ENCODE data around the gene CERS6. TPM values are rescaled to one million over a fixed set of nuclear protein-coding genes. Genes with fewer than 3 reads are reported as not detected.

The CERS6 gene
- total RNA-seq, 2 donors from 2014 or later, result 12.5 to 16.3 TPM

DNA sequence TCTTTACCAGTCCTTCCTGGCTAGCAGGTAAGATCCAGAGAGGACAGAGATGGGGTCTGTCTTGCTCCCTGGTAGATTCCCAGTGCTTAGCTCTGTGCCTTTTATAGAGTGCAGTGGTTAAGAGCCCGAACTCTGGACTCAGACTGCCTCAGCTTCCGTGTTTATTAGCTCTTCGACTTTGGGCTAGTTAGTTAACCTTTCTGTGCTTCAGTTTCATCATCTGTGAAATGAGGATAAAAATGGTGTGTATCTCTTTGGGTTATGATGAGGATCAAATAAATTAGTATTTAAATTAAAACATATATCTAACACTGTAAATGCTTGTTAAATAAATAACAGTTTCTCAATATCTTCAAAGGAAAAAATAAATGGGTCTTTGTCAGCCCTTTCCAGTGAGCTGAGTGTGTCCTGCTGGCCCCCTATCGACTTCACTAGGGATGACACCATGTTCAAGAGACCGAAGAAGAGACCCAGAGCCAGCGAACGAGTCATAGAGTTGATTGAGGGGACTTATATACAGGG, 38.2 kb downstream of the CERS6 start:
- no peak overlapping the region for H3K27ac ChIP-seq
- no peak for ATAC-seq

GRCh38 chr2:168495524-168495923, 39.5 kb downstream of the CERS6 start:
- no peak overlapping the region for H3K4me3 ChIP-seq
- H3K27me3 ChIP-seq, result no peaks in the 10 kb centered on the region
- ATAC-seq (no peak), DNase-seq (no peak)
- intact Hi-C loops (cut with DNase I), result no loop called here
- no peaks in the 10 kb centered on the region for H3K4me1 ChIP-seq
- H3K9me3 ChIP-seq, result no peaks in the 10 kb centered on the region
- WGBS, 2 donors, result 68 to 75% methylated on average over 1 of the region's 1 CpG
- no peaks in the 10 kb centered on the region for H3K36me3 ChIP-seq (replicated peaks in 1 of 2; ENCODE audit: insufficient read depth in 1 of 2, low read depth in 2 of 2)
- H3K27ac ChIP-seq, result no peak overlapping the region
- TF ChIP-seq CTCF (IDR thresholded peaks at IDR 0.05) (no peak), POLR2A (IDR thresholded peaks at IDR 0.05) (no peak)

More for the DNA sequence above, 38.2 kb downstream of the CERS6 start:
- TF ChIP-seq CTCF (IDR thresholded peaks at IDR 0.05) (no peak), POLR2A (IDR thresholded peaks at IDR 0.05) (no peak)
- no peak overlapping the region for H3K4me3 ChIP-seq
- H3K4me1 ChIP-seq, result no peaks in the 10 kb centered on the region
- no peaks in the 10 kb centered on the region for H3K9me3 ChIP-seq
- intact Hi-C loops (cut with DNase I), result no loop called here
- H3K36me3 ChIP-seq (replicated peaks in 1 of 2; ENCODE audit: insufficient read depth in 1 of 2, low read depth in 2 of 2), result no peaks in the 10 kb centered on the region
- no peaks in the 10 kb centered on the region for H3K27me3 ChIP-seq
- no peak for DNase-seq
- 84 to 90% methylated on average over 7 of the region's 7 CpGs for WGBS, 2 donors

DNA sequence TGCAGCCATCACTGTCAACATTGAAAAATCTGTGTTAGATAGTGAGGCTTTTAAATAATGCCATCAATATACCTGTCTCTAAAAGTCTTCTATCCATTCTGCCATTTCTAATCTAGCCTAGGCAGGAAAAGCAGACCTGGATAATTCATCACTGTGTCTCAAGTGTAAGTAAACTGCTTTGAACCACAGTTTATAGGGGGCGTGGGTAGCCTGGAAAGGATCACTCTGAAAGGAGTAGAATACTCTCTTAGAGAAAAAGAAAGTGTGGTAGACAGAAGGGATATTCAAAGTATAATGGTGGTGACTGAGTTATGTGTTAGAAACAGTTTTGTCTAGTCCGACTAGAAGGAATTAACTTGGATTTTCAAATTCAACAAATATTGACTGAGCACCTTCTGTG, 40.8 kb downstream of the CERS6 start:
- intact Hi-C loops (cut with DNase I), result no loop called here
- WGBS, 2 donors, result 81 to 91% methylated on average over 2 of the region's 2 CpGs
- TF ChIP-seq CTCF (IDR thresholded peaks at IDR 0.05) (no peak), POLR2A (IDR thresholded peaks at IDR 0.05) (no peak)
- Histone ChIP-seq H3K27me3 (no peaks in the 10 kb centered on the region), H3K4me3 (no peak overlapping the region), H3K4me1 (peaks cover 7% of the 10 kb centered on the region), H3K9me3 (no peaks in the 10 kb centered on the region), H3K27ac (no peak overlapping the region), H3K36me3 (replicated peaks in 1 of 2; ENCODE audit: insufficient read depth in 1 of 2, low read depth in 2 of 2) (no peaks in the 10 kb centered on the region)
- no peak for ATAC-seq
- DNase-seq, result no peak

- Histone ChIP-seq H3K9me3 (no peaks in the 10 kb centered on the region), H3K27me3 (no peaks in the 10 kb centered on the region), H3K36me3 (replicated peaks in 1 of 2; ENCODE audit: insufficient read depth in 1 of 2, low read depth in 2 of 2) (no peaks in the 10 kb centered on the region), H3K4me1 (peaks cover 7% of the 10 kb centered on the region), H3K4me3 (no peak overlapping the region), H3K27ac (no peak overlapping the region)
- 36 to 43% methylated on average over 4 of the region's 4 CpGs for WGBS, 2 donors
- ATAC-seq (no peak), DNase-seq (no peak)
- TF ChIP-seq CTCF (IDR thresholded peaks at IDR 0.05), result no peak
- no peak for TF ChIP-seq POLR2A (IDR thresholded peaks at IDR 0.05)
- intact Hi-C loops (cut with DNase I), result no loop called here
These were observed 43.4 kb downstream of the CERS6 start for GRCh38 chr2:168499500-168499899.

DNA sequence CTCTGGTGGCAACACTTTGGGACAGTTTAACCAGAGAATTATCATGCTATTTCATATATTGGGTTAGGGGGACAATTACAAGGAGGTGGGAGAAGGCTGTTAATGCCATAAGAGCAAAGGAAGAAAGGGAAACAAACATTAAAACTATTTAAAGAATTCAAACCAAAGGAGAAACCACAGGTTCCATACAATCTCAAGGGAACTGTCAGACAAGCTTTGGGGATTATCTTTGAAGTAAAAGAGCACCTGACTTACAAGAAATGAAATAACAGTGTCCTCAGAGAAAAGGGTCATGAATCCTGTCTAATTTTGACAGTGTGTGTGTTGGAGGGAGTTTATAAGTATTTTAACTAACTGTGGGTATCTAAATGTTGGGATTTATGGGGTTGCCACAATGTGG, 44.4 kb downstream of the CERS6 start:
- Histone ChIP-seq H3K4me1 (peaks cover 7% of the 10 kb centered on the region), H3K9me3 (no peaks in the 10 kb centered on the region), H3K4me3 (no peak overlapping the region), H3K36me3 (replicated peaks in 1 of 2; ENCODE audit: insufficient read depth in 1 of 2, low read depth in 2 of 2) (no peaks in the 10 kb centered on the region), H3K27ac (no peak overlapping the region), H3K27me3 (no peaks in the 10 kb centered on the region)
- no peak for DNase-seq
- no peak for ATAC-seq
- intact Hi-C loops (cut with DNase I), result no loop called here
- no peak for TF ChIP-seq POLR2A (IDR thresholded peaks at IDR 0.05)
- TF ChIP-seq CTCF (IDR thresholded peaks at IDR 0.05), result no peak

Measured in body of pancreas (tissue), 4 donors.